Measurements from ENCODE around the gene CARD10.

GRCh38 chr22:37519268-37520195 lies at the start of gene CARD10:
- TF ChIP-seq CTCF (IDR thresholded peaks at IDR 0.05; ENCODE audit: insufficient read depth, low read length) (no peak), REST (IDR thresholded peaks at IDR 0.05; ENCODE audit: insufficient replicate concordance, low read depth) (no peak)
